Hepatocyte (in vitro differentiated cells): ENCODE measurements around the gene SLC17A1. TPM values are rescaled to one million over a fixed set of nuclear protein-coding genes. Genes with fewer than 3 reads are reported as not detected.

Source experiments
- DNase-seq: peaks from one replicate; pipeline ENCODE4 v3.0.0-alpha.2; 2016; ENCODE audit warnings: low spot score
- H2AFZ ChIP-seq: fragments of 200-600 bp; sonication (generic); 2 replicates; pipeline ENCODE4 v1.6.0; 2016; ENCODE audit warnings: antibody characterized with exemption, mild to moderate bottlenecking
- H3K27ac ChIP-seq: fragments of 200-600 bp; sonication (generic); 2 replicates; pipeline ENCODE4 v1.5.1; 2016; ENCODE audit warnings: mild to moderate bottlenecking
- H3K27me3 ChIP-seq: fragments of 200-600 bp; sonication (generic); 2 replicates; pipeline ENCODE4 v1.6.1; 2016
- H3K36me3 ChIP-seq: fragments of 200-600 bp; sonication (generic); replicated peaks from 2 replicates; pipeline ENCODE4 v1.5.1; 2016; ENCODE audit warnings: low read depth; ENCODE audit not compliant: insufficient read depth
- H3K4me1 ChIP-seq: fragments of 200-600 bp; sonication (generic); 2 replicates; pipeline ENCODE4 v1.5.1; 2016; ENCODE audit warnings: mild to moderate bottlenecking, moderate library complexity; ENCODE audit not compliant: insufficient read depth
- H3K4me2 ChIP-seq: fragments of 200-600 bp; sonication (generic); 2 replicates; pipeline ENCODE4 v1.6.0; 2016
- H3K4me3 ChIP-seq: fragments of 200-600 bp; sonication (generic); 2 replicates; pipeline ENCODE4 v1.5.1; 2016; ENCODE audit warnings: mild to moderate bottlenecking
- H3K79me2 ChIP-seq: fragments of 200-600 bp; sonication (generic); 2 replicates; pipeline ENCODE4 v1.6.0; 2017; ENCODE audit warnings: mild to moderate bottlenecking
- H3K9me2 ChIP-seq: fragments of 200-600 bp; sonication (generic); replicated peaks from 2 replicates; pipeline ENCODE4 v1.6.0; 2017; ENCODE audit warnings: mild to moderate bottlenecking; ENCODE audit not compliant: insufficient read depth
- H3K9me3 ChIP-seq: fragments of 200-600 bp; sonication (generic); 2 replicates; pipeline ENCODE4 v1.5.1; 2016; ENCODE audit warnings: low read depth, mild to moderate bottlenecking
- H4K20me1 ChIP-seq: fragments of 200-600 bp; sonication (generic); 2 replicates; pipeline ENCODE4 v1.6.0; 2016; ENCODE audit warnings: mild to moderate bottlenecking; ENCODE audit not compliant: insufficient read depth, poor library complexity, severe bottlenecking
- EZH2 ChIP-seq: fragments of 200-600 bp; sonication (generic); IDR thresholded peaks from 2 replicates; pipeline ENCODE4 v1.6.1; 2016; ENCODE audit warnings: antibody characterized with exemption, mild to moderate bottlenecking, borderline replicate concordance
- EZH2phosphoT487 ChIP-seq: fragments of 200-600 bp; sonication (generic); IDR thresholded peaks from one replicate; pipeline ENCODE4 v1.6.1; 2018; ENCODE audit warnings: antibody characterized with exemption, mild to moderate bottlenecking, low read depth, moderate library complexity; ENCODE audit not compliant: unreplicated experiment, severe bottlenecking
- WGBS: methylation state at CpG from one replicate; pipeline ENCODE4 v1.1.6; 2016; ENCODE audit warnings: low lambda C conversion rate; ENCODE audit errors: missing lambda C conversion rate; 5-methylcytosine and 5-hydroxymethylcytosine counted together
- polyA plus RNA-seq: library from polyadenylated mRNA; unstranded; fragments of >200 nt; fragmentation: Nextera tagmentation; extraction: Ambion mirVana; gene quantifications from 2 replicates; pipeline ENCODE4 v1.2.1, GENCODE V29; 2016
- total RNA-seq: library from RNA; depleted of rRNA; stranded (reverse); fragments of >200 nt; gene quantifications from 2 replicates; pipeline ENCODE4 v1.2.3, GENCODE V29; 2014
- TF ChIP-seq, protein P1 (sequence below): fragments of 200-600 bp; sonication (generic); IDR thresholded peaks from 2 replicates; pipeline ENCODE4 v1.5.1; 2016; ENCODE audit warnings: antibody characterized with exemption, mild to moderate bottlenecking; ENCODE audit not compliant: poor library complexity

Gene SLC17A1
- total and polyA plus RNA-seq, 2 experiments from 2014 or later: 3.2 to 4.0 TPM

DNA sequence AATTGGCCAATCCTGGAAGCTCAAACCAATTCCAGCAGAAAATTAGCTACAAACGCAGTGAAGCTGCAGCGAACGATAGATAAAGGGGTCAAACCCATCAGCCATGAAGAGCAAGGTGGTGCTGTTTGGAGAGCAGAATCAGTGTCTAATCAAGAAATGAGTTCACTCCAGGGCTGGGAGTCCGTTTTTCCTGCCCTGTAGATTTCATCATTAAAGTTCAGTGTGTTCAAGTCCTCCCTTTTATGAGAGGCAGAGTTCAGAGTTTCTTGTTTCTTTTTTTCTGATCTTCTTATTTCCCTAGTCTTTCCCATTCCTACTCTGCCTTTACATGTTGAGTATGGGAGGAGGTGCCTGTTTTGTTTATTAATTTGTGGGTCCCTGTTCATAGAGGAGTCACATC is 30.4 kb downstream of the SLC17A1 start:
- no peaks in the 10 kb centered on the region for H4K20me1 ChIP-seq
- H2AFZ ChIP-seq: no peak overlapping the region
- H3K4me3 ChIP-seq: no peak overlapping the region
- H3K27me3 ChIP-seq: no peaks in the 10 kb centered on the region
- DNase-seq: no peak
- no peaks in the 10 kb centered on the region for H3K9me2 ChIP-seq
- H3K36me3 ChIP-seq: no peaks in the 10 kb centered on the region
- H3K4me1 ChIP-seq: no peaks in the 10 kb centered on the region
- TF ChIP-seq EZH2phosphoT487 (no peak), EZH2 (no peak)
- TF ChIP-seq, protein P1, sequence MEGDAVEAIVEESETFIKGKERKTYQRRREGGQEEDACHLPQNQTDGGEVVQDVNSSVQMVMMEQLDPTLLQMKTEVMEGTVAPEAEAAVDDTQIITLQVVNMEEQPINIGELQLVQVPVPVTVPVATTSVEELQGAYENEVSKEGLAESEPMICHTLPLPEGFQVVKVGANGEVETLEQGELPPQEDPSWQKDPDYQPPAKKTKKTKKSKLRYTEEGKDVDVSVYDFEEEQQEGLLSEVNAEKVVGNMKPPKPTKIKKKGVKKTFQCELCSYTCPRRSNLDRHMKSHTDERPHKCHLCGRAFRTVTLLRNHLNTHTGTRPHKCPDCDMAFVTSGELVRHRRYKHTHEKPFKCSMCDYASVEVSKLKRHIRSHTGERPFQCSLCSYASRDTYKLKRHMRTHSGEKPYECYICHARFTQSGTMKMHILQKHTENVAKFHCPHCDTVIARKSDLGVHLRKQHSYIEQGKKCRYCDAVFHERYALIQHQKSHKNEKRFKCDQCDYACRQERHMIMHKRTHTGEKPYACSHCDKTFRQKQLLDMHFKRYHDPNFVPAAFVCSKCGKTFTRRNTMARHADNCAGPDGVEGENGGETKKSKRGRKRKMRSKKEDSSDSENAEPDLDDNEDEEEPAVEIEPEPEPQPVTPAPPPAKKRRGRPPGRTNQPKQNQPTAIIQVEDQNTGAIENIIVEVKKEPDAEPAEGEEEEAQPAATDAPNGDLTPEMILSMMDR: no peak
- H3K9me3 ChIP-seq: no peaks in the 10 kb centered on the region
- no peak overlapping the region for H3K27ac ChIP-seq
- no peak overlapping the region for H3K4me2 ChIP-seq
- no peaks in the 10 kb centered on the region for H3K79me2 ChIP-seq
- WGBS: 83% methylated on average over 4 of the region's 4 CpGs

DNA sequence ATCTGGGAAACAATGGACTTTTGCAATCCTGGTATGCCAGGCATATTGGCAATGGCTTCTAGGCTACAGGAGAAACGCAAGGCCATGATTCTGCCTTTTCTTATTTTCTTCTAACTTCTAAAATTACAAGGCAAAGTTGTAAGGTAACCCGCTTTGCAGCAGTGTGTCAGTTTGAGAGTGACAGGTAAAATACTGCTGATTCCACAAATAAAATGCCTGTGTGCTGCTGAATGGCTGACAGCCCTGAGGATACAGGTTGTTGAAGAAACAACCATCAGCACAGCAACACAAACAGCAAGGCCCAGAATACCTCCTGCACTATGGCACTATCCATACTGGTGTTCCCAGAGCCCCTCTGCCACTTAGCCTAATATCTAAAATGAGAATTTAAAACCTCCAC is 37.1 kb downstream of the SLC17A1 start:
- no peak overlapping the region for H3K4me3 ChIP-seq
- no peak for DNase-seq
- H3K27ac ChIP-seq: no peak overlapping the region
- H2AFZ ChIP-seq: no peak overlapping the region
- no peaks in the 10 kb centered on the region for H3K9me3 ChIP-seq
- no peaks in the 10 kb centered on the region for H3K36me3 ChIP-seq
- 92% methylated on average over 2 of the region's 2 CpGs for WGBS
- H3K4me2 ChIP-seq: no peak overlapping the region
- H3K9me2 ChIP-seq: no peaks in the 10 kb centered on the region
- H3K79me2 ChIP-seq: no peaks in the 10 kb centered on the region
- no peaks in the 10 kb centered on the region for H3K4me1 ChIP-seq
- TF ChIP-seq EZH2phosphoT487 (no peak), EZH2 (no peak)
- TF ChIP-seq, protein P1: no peak
- H4K20me1 ChIP-seq: no peaks in the 10 kb centered on the region
- no peaks in the 10 kb centered on the region for H3K27me3 ChIP-seq

DNA sequence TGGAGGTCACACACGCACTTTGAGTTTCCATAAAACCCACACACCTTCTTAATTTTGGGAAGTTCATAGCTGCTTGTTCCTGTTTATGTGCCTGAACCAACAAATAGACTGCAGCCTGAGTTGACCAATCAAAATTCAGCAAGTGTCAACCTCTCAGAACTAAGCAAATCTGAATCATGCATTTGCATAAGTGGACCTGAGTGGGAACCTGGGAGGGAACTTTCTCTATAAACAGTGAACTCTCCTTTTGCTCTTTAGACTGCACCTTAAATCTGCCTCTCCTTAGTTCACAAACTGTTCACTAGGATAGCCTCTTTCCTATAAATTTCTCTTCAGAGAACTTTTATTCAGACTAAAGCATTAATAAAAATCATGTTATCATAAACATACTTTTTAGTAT is 37.9 kb downstream of the SLC17A1 start:
- WGBS: 100% methylated on average over 1 of the region's 1 CpG
- H2AFZ ChIP-seq: no peak overlapping the region
- no peak overlapping the region for H3K4me3 ChIP-seq
- H4K20me1 ChIP-seq: no peaks in the 10 kb centered on the region
- DNase-seq: no peak
- no peaks in the 10 kb centered on the region for H3K9me2 ChIP-seq
- TF ChIP-seq EZH2phosphoT487: no peak
- no peak for TF ChIP-seq EZH2
- TF ChIP-seq, protein P1: no peak
- no peaks in the 10 kb centered on the region for H3K27me3 ChIP-seq
- H3K79me2 ChIP-seq: no peaks in the 10 kb centered on the region
- no peak overlapping the region for H3K27ac ChIP-seq
- no peaks in the 10 kb centered on the region for H3K4me1 ChIP-seq
- no peak overlapping the region for H3K4me2 ChIP-seq
- no peaks in the 10 kb centered on the region for H3K36me3 ChIP-seq
- H3K9me3 ChIP-seq: no peaks in the 10 kb centered on the region

DNA sequence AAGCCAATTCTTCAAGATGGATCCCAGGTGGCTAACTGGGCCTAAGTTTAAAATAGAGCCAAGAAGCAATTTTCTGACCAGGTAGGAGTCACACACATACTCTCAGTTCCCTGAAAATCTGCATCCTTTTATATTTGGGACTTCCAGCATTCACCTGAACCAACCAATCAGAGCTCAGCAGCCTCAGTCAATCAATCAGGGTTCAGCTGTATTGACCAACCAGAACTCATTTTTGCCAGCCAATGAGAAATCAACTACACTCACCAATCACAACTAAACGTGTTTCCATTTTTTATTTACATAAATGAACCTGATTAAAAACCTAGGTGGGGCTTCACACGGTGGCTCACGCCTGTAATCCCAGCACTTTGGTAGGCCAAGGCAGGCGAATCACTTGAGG is 39.8 kb downstream of the SLC17A1 start:
- H3K27ac ChIP-seq: no peak overlapping the region
- TF ChIP-seq EZH2 (no peak), EZH2phosphoT487 (no peak)
- TF ChIP-seq, protein P1: no peak
- H3K9me3 ChIP-seq: no peaks in the 10 kb centered on the region
- no peaks in the 10 kb centered on the region for H3K4me1 ChIP-seq
- no peaks in the 10 kb centered on the region for H3K9me2 ChIP-seq
- no peak for DNase-seq
- H4K20me1 ChIP-seq: no peaks in the 10 kb centered on the region
- no peaks in the 10 kb centered on the region for H3K27me3 ChIP-seq
- H2AFZ ChIP-seq: no peak overlapping the region
- H3K4me2 ChIP-seq: no peak overlapping the region
- no peaks in the 10 kb centered on the region for H3K36me3 ChIP-seq
- WGBS: 91% methylated on average over 4 of the region's 4 CpGs
- no peaks in the 10 kb centered on the region for H3K79me2 ChIP-seq
- no peak overlapping the region for H3K4me3 ChIP-seq
